Measurements from ENCODE around the gene PHOX2A. TPM values are rescaled to one million over a fixed set of nuclear protein-coding genes. Genes with fewer than 3 reads are reported as not detected.
"Not testable (repeated sequence)": the region's sequence is repeated elsewhere in the genome, so short reads cannot be mapped to it uniquely, and the experiment has no call there.

The PHOX2A gene
- not detected in 2 replicates for total RNA-seq
- not detected for polyA plus RNA-seq (2012)

GRCh38 chr11:72244060-72244360 lies at the start of gene PHOX2A:
Gene PHOX2A (minus strand): TSS chr11:72244176. CDS start chr11:72244004, 172 bp downstream.
- no peak for DNase-seq (ENCODE audit: low read depth)

- no peak for DNase-seq (ENCODE audit: low read depth)
Observed at GRCh38 chr11:72293391-72293790, 49.4 kb upstream of the PHOX2A start.

GRCh38 chr11:72292106-72292785 lies 48.3 kb upstream of the PHOX2A start:
- no peak for DNase-seq (ENCODE audit: low read depth)

- peak; percentile 22 for DNase-seq (ENCODE audit: low read depth)
Observed at GRCh38 chr11:72290741-72291140, 46.8 kb upstream of the PHOX2A start.

DNA sequence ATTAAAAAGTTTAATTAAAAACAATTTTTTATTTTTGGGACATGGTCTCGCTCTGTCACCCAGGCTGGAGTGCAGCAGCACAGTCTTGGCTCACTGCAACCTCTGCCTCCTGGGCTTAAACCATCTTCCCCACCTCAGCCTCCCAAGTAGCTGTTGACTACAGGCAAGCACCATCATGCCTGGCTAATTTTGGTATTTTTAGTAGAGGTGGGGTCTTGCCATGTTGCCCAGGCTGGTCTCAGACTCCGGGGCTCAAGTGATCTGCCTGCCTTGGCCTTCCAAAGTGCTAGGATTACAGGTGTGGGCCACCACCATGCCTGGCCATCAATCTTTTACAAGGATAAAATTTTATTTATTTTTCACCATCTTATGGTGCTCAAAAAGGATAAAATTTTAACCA lies 43.3 kb upstream of the PHOX2A start:
- DNase-seq (ENCODE audit: low read depth): no peak

DNA sequence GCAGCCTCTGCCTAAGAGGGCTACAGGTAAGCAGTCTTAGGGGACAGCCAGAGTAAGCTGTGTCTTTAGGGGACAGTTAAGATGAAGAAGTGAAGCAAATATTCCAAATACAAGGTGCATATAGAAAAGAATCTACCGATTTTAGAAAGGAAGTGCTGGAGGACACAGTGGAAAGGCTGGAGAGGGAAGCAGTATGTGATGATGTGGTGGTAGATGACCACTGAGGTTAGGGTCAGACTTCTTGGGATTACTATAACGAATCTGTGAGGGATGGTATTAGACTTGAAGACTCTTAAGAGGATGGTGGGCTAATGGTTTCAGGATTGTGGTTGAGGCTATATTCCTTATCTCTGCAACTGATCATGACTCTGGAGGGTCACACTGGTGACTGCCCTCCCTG lies 40.0 kb upstream of the PHOX2A start:
- no peak for DNase-seq (ENCODE audit: low read depth)

DNA sequence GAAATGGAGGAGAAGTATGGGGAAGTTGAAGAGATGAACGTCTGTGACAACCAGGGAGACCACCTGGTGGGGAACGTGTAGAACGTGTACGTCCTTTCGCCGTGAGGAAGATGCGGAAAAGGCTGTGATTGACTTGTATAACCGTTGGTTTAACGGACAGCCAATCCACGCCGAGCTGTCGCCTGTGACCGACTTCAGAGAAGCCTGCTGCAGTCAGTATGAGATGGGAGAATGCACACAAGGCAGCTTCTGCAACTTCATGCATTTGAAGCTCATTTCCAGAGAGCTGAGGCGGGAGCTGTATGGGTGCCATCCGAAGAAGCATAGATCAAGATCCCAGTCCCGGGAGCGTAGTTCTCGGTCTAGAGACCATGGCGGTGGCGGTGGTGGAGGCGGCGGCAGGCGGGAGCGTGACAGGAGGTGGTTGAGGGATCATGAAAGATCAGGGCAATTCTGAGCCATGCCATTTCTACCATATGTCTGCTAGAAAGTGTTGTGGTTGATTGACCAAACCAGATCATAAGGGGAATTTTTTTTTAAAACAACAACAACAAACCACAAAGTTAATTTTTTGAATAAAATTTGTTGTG lies 36.8 kb upstream of the PHOX2A start:
- no peak for DNase-seq (ENCODE audit: low read depth)

GRCh38 chr11:72280037-72280436 lies 36.1 kb upstream of the PHOX2A start:
- DNase-seq (ENCODE audit: low read depth): no peak

GRCh38 chr11:72278905-72279304 lies 34.9 kb upstream of the PHOX2A start:
- DNase-seq (ENCODE audit: low read depth): peak; percentile 17

GRCh38 chr11:72274435-72274834 lies 30.5 kb upstream of the PHOX2A start:
- DNase-seq (ENCODE audit: low read depth): no peak

DNA sequence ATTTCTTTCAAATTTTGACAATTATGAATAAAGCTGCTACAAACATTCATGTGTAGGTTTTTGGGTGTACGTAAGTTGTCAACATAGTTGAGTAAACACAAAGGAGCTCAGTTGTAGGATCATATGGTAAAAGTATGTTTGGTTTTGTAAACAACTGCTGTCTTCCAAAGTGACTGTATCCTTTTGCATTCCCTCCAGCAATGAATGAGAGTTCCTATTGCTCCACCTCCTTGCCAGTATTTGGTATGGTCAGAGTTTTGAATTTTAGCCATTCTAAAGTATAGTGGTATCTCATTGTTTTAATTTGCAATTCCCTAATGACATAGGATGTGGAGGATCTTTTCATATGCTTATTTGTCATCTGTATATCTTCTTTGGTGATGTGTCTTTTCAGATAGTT lies 28.0 kb upstream of the PHOX2A start:
- DNase-seq (ENCODE audit: low read depth): no peak

DNA sequence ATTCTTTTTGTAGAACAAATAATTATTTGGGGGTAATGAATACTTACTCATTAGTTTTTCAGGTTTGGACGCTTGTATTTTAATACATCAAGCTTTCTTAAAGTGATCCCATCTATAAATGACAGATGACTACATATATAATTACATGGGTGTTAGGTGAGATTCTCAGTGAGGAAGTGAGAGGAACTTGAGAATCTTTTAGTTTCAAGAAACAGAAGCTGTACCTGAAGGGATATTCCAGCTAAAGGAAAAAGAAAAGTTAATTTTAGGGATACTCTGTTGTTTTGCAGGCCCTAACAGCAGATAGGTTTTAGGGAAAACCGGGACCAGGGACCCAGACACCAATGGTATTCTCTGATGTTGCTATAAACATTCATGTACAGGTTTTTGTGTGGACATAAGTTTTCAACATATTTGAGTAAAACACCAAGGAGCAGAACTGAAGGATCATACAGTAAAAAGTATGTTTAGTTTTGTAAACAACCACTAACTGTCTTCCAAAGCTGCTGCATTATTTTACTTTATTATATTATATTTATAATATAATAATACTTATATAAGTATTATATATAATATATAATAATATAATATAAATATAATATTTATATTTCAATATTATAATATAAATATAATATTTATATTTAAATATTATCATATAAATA lies 24.1 kb upstream of the PHOX2A start:
- no peak for DNase-seq (ENCODE audit: low read depth)

DNA sequence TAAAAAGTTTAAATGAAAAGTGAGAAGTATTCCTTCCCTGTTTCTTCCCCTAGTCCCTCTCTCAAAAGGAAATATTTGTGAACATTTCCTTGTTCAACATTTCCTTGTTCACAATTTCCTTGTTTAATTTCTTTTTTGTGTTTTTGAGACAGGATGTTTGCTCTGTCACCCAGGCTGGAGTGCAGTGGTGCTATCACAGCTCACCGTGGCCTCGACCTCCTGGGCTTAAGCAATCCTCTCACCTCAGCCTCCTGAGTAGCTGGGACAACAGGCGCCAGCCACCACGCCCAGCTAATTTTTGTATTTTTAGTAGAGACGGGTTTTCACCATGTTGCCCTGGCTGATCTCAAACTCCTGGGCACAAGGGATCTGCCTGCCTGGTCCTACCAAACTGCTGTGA lies 23.0 kb upstream of the PHOX2A start:
- not testable (repeated sequence) for DNase-seq (ENCODE audit: low read depth)

- no peak for DNase-seq (ENCODE audit: low read depth)
Observed at GRCh38 chr11:72265951-72266350, 22.0 kb upstream of the PHOX2A start.

GRCh38 chr11:72263361-72263760 lies 19.4 kb upstream of the PHOX2A start:
- peak; percentile 40 for DNase-seq (ENCODE audit: low read depth)

DNA sequence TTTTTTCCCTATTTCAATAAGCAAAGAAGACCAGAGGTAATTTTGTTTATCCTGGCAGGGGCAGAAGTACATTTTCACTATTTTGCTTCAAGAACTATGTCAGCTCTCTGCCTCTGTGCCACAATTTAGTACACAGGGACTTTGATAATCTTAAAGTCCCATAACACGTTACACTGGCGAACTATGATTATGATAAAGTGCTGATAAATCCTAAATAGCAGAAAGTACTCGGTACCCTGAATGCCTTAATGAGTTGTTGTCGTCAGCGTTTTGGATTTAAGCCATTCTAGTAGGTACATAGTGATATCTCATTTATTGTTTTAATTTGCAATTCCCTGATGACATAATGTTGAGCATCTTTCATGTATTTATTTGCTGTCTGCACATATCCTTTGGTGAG lies 16.6 kb upstream of the PHOX2A start:
- no peak for DNase-seq (ENCODE audit: low read depth)

DNA sequence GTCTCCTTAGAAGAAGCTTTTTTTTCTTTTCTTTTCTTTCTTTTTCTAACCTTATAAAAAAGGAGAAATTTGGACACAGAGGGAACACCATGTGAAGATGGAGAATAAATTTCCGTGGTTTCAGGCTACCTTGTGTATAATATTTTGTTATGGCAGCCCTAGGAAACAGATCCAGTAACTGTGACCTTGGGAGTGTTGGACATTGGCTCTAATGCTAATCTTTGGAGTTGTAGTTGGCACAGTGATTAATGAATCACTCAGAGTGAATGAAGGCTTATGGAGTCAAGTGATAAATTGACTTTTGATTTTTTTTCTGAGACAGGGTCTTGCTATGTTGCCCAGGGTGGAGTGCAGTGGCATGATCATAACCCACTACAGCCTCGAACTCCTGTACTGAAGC lies 15.5 kb upstream of the PHOX2A start:
- DNase-seq (ENCODE audit: low read depth): no peak

DNA sequence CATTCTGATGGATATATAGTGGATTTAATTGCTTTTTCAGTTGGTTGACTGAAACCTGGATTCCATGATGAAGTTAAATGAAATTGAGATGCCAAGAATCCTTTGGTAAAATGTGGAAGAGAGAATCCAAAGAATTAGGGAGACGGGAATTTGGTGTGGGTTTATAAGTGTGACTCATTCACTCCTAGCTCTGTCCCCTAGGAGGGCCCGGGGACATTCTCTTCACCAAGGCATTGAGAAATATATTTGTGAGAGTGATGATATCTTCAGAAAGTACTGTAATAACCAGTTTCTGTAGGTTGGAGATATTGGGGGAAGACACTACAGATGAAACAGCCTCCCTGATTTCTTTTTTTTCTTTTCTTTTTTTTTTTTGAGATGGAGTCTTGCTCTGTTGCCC lies 13.6 kb upstream of the PHOX2A start:
- no peak for DNase-seq (ENCODE audit: low read depth)

- no peak for DNase-seq (ENCODE audit: low read depth)
Observed at GRCh38 chr11:72254299-72254993, 10.5 kb upstream of the PHOX2A start.

DNA sequence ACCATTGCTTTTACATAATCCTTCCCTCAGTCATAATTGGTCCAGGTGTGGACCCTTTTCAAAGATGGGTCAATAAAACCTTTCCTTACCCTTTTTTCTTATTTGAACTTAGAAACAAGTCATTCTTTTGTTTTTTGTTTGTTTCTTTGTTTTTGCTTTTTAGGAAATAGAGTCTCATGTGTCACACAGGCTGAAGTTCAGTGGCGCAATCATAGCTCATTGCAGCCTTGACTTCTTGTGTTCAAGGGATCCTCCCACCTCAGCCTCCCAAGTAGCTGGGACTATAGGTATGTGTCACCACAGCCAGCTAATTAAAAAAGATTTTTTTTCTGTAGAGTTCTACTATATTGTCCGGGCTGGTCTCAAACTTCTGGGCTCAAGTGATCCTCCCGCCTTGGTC lies 9.4 kb upstream of the PHOX2A start:
- no peak for DNase-seq (ENCODE audit: low read depth)

DNA sequence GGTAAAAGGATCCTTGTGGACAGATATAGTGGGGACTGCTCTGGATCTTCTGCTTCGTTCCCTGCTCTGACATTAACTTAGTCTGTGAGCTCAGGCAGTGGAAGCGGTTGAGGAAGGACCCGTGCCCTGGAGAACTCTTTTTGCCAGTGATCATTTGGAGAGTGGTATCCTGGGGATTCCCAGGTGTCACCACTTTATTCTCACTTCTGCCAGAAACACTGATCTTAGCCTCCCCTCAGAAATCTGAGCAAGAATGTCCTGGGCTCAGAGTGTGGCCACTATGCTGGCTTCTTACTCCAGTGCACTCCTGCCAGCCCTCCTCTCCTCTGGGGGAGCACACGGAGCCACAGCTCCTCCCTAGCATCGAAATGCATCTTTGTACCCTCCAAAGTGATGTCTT lies 7.6 kb upstream of the PHOX2A start:
- DNase-seq (ENCODE audit: low read depth): no peak

Data from myocyte (in vitro differentiated cells).